ENCODE measurements around the gene PHLPP2. TPM values are rescaled to one million over a fixed set of nuclear protein-coding genes. Genes with fewer than 3 reads are reported as not detected.

PHLPP2 gene
- polyA plus RNA-seq, 2 donors = 0.51 to 0.59 TPM

- Histone ChIP-seq H3K4me3 (ENCODE audit: low read depth in 1 of 2, low read length in 2 of 2) (peak overlapping the region; percentile 78 to 79), H3K27ac (ENCODE audit: low read depth in 2 of 2, low read length in 1 of 2) (peak overlapping the region; percentile 85 to 87), H3K4me1 (ENCODE audit: control insufficient read depth in 2 of 2, insufficient read depth in 2 of 2, low read length in 1 of 2) (no peaks in the 10 kb centered on the region), H3K36me3 (ENCODE audit: control insufficient read depth in 2 of 2, insufficient read depth in 2 of 2, low read length in 1 of 2) (no peaks in the 10 kb centered on the region), H3K27me3 (ENCODE audit: control insufficient read depth in 1 of 2, insufficient read depth in 2 of 2, low read length in 2 of 2) (no peaks in the 10 kb centered on the region), H3K9me3 (ENCODE audit: control insufficient read depth in 2 of 2, insufficient read depth in 1 of 2, low read depth in 1 of 2, low read length in 1 of 2) (no peaks in the 10 kb centered on the region)
- WGBS, 2 donors = 0% methylated on average over 64 to 104 of the region's 104 CpGs
These were observed 773 bp downstream of the PHLPP2 start for GRCh38 chr16:71723537-71724319.

- 0 to 1% methylated on average over 51 to 59 of the region's 59 CpGs for WGBS, 2 donors
- Histone ChIP-seq H3K4me1 (ENCODE audit: control insufficient read depth in 2 of 2, insufficient read depth in 2 of 2, low read length in 1 of 2) (no peaks in the 10 kb centered on the region), H3K27ac (ENCODE audit: low read depth in 2 of 2, low read length in 1 of 2) (peak overlapping the region; percentile 85 to 87), H3K27me3 (ENCODE audit: control insufficient read depth in 1 of 2, insufficient read depth in 2 of 2, low read length in 2 of 2) (no peaks in the 10 kb centered on the region), H3K36me3 (ENCODE audit: control insufficient read depth in 2 of 2, insufficient read depth in 2 of 2, low read length in 1 of 2) (no peaks in the 10 kb centered on the region), H3K9me3 (ENCODE audit: control insufficient read depth in 2 of 2, insufficient read depth in 1 of 2, low read depth in 1 of 2, low read length in 1 of 2) (no peaks in the 10 kb centered on the region), H3K4me3 (ENCODE audit: low read depth in 1 of 2, low read length in 2 of 2) (peak overlapping the region; percentile 78 to 79)
These were observed 1.5 kb downstream of the PHLPP2 start for GRCh38 chr16:71722801-71723536.

GRCh38 chr16:71721066-71721740 is 3.3 kb downstream of the PHLPP2 start:
- Histone ChIP-seq H3K4me3 (ENCODE audit: low read depth in 1 of 2, low read length in 2 of 2) (no peak overlapping the region), H3K4me1 (ENCODE audit: control insufficient read depth in 2 of 2, insufficient read depth in 2 of 2, low read length in 1 of 2) (no peaks in the 10 kb centered on the region), H3K36me3 (ENCODE audit: control insufficient read depth in 2 of 2, insufficient read depth in 2 of 2, low read length in 1 of 2) (no peaks in the 10 kb centered on the region), H3K27ac (ENCODE audit: low read depth in 2 of 2, low read length in 1 of 2) (no peak overlapping the region), H3K27me3 (ENCODE audit: control insufficient read depth in 1 of 2, insufficient read depth in 2 of 2, low read length in 2 of 2) (no peaks in the 10 kb centered on the region), H3K9me3 (ENCODE audit: control insufficient read depth in 2 of 2, insufficient read depth in 1 of 2, low read depth in 1 of 2, low read length in 1 of 2) (no peaks in the 10 kb centered on the region)
- whole genome bisulfite sequencing, 2 donors = 71 to 75% methylated on average over 8 of the region's 8 CpGs

DNA sequence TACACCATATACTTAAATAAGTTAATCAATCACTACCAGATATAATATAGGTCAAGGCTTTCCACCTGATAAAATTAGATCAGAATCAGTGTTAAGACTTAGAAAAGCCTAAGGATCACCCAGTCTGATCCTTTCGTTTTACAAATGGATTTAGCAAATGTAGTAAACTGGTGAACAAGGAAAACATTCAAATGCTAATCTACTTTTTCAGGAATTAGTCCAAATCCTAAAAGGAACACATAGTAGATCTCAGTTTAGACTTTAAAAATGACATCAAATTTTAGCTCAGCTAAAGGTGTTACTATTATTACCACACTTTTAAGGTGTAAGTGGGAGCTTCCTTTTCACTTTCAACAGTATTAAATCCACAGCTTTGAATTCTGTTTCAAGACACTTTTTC is 12.0 kb downstream of the PHLPP2 start:
- H3K4me3 ChIP-seq (ENCODE audit: low read depth in 1 of 2, low read length in 2 of 2) = no peak overlapping the region
- WGBS, 2 donors = 65 to 83% methylated on average over 1 of the region's 1 CpG
- H3K27ac ChIP-seq (ENCODE audit: low read depth in 2 of 2, low read length in 1 of 2) = no peak overlapping the region
- no peaks in the 10 kb centered on the region for H3K9me3 ChIP-seq (ENCODE audit: control insufficient read depth in 2 of 2, insufficient read depth in 1 of 2, low read depth in 1 of 2, low read length in 1 of 2)
- no peaks in the 10 kb centered on the region for H3K4me1 ChIP-seq (ENCODE audit: control insufficient read depth in 2 of 2, insufficient read depth in 2 of 2, low read length in 1 of 2)
- H3K27me3 ChIP-seq (ENCODE audit: control insufficient read depth in 1 of 2, insufficient read depth in 2 of 2, low read length in 2 of 2) = no peaks in the 10 kb centered on the region
- no peaks in the 10 kb centered on the region for H3K36me3 ChIP-seq (ENCODE audit: control insufficient read depth in 2 of 2, insufficient read depth in 2 of 2, low read length in 1 of 2)

DNA sequence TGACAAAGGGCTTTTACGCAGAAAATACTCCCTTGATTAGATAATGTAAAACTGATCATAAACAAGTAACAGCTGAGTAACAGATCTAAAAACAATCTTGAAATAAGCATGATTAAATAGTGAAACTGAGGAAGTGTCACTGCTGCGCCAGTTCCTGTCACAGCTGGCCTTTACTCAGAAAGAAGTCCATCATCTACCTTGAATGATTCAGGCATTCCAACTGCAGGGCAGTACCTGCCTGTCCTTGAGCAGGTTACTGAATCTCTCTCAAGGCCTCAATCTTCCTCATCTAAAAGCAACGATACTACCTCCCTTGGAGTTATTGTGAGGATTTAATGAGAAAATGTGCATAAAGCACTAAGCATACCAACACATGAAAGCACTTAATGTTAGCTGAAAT is 12.7 kb downstream of the PHLPP2 start:
- no peak overlapping the region for H3K4me3 ChIP-seq (ENCODE audit: low read depth in 1 of 2, low read length in 2 of 2)
- H3K4me1 ChIP-seq (ENCODE audit: control insufficient read depth in 2 of 2, insufficient read depth in 2 of 2, low read length in 1 of 2) = no peaks in the 10 kb centered on the region
- no peak overlapping the region for H3K27ac ChIP-seq (ENCODE audit: low read depth in 2 of 2, low read length in 1 of 2)
- no peaks in the 10 kb centered on the region for H3K9me3 ChIP-seq (ENCODE audit: control insufficient read depth in 2 of 2, insufficient read depth in 1 of 2, low read depth in 1 of 2, low read length in 1 of 2)
- H3K27me3 ChIP-seq (ENCODE audit: control insufficient read depth in 1 of 2, insufficient read depth in 2 of 2, low read length in 2 of 2) = no peaks in the 10 kb centered on the region
- 74 to 80% methylated on average over 3 of the region's 3 CpGs for WGBS, 2 donors
- no peaks in the 10 kb centered on the region for H3K36me3 ChIP-seq (ENCODE audit: control insufficient read depth in 2 of 2, insufficient read depth in 2 of 2, low read length in 1 of 2)

- Histone ChIP-seq H3K36me3 (ENCODE audit: control insufficient read depth in 2 of 2, insufficient read depth in 2 of 2, low read length in 1 of 2) (no peaks in the 10 kb centered on the region), H3K9me3 (ENCODE audit: control insufficient read depth in 2 of 2, insufficient read depth in 1 of 2, low read depth in 1 of 2, low read length in 1 of 2) (no peaks in the 10 kb centered on the region), H3K4me1 (ENCODE audit: control insufficient read depth in 2 of 2, insufficient read depth in 2 of 2, low read length in 1 of 2) (no peaks in the 10 kb centered on the region), H3K4me3 (ENCODE audit: low read depth in 1 of 2, low read length in 2 of 2) (no peak overlapping the region), H3K27me3 (ENCODE audit: control insufficient read depth in 1 of 2, insufficient read depth in 2 of 2, low read length in 2 of 2) (no peaks in the 10 kb centered on the region), H3K27ac (ENCODE audit: low read depth in 2 of 2, low read length in 1 of 2) (no peak overlapping the region)
- WGBS, 2 donors = 39 to 49% methylated on average over 2 of the region's 2 CpGs
These were observed 15.2 kb downstream of the PHLPP2 start for GRCh38 chr16:71709229-71709781.

- no peaks in the 10 kb centered on the region for H3K4me1 ChIP-seq (ENCODE audit: control insufficient read depth in 2 of 2, insufficient read depth in 2 of 2, low read length in 1 of 2)
- no peak overlapping the region for H3K27ac ChIP-seq (ENCODE audit: low read depth in 2 of 2, low read length in 1 of 2)
- WGBS, 2 donors = 92 to 96% methylated on average over 2 of the region's 2 CpGs
- no peaks in the 10 kb centered on the region for H3K9me3 ChIP-seq (ENCODE audit: control insufficient read depth in 2 of 2, insufficient read depth in 1 of 2, low read depth in 1 of 2, low read length in 1 of 2)
- no peaks in the 10 kb centered on the region for H3K36me3 ChIP-seq (ENCODE audit: control insufficient read depth in 2 of 2, insufficient read depth in 2 of 2, low read length in 1 of 2)
- H3K4me3 ChIP-seq (ENCODE audit: low read depth in 1 of 2, low read length in 2 of 2) = no peak overlapping the region
- H3K27me3 ChIP-seq (ENCODE audit: control insufficient read depth in 1 of 2, insufficient read depth in 2 of 2, low read length in 2 of 2) = no peaks in the 10 kb centered on the region
These were observed 15.8 kb downstream of the PHLPP2 start for GRCh38 chr16:71708696-71709095.

GRCh38 chr16:71707199-71707598 is 17.3 kb downstream of the PHLPP2 start:
- WGBS, 2 donors = 93 to 98% methylated on average over 6 to 7 of the region's 7 CpGs
- Histone ChIP-seq H3K9me3 (ENCODE audit: control insufficient read depth in 2 of 2, insufficient read depth in 1 of 2, low read depth in 1 of 2, low read length in 1 of 2) (no peaks in the 10 kb centered on the region), H3K4me1 (ENCODE audit: control insufficient read depth in 2 of 2, insufficient read depth in 2 of 2, low read length in 1 of 2) (no peaks in the 10 kb centered on the region), H3K27me3 (ENCODE audit: control insufficient read depth in 1 of 2, insufficient read depth in 2 of 2, low read length in 2 of 2) (no peaks in the 10 kb centered on the region), H3K27ac (ENCODE audit: low read depth in 2 of 2, low read length in 1 of 2) (no peak overlapping the region), H3K36me3 (ENCODE audit: control insufficient read depth in 2 of 2, insufficient read depth in 2 of 2, low read length in 1 of 2) (no peaks in the 10 kb centered on the region), H3K4me3 (ENCODE audit: low read depth in 1 of 2, low read length in 2 of 2) (no peak overlapping the region)

GRCh38 chr16:71706046-71706445 is 18.5 kb downstream of the PHLPP2 start:
- Histone ChIP-seq H3K27me3 (ENCODE audit: control insufficient read depth in 1 of 2, insufficient read depth in 2 of 2, low read length in 2 of 2) (no peaks in the 10 kb centered on the region), H3K27ac (ENCODE audit: low read depth in 2 of 2, low read length in 1 of 2) (no peak overlapping the region), H3K4me3 (ENCODE audit: low read depth in 1 of 2, low read length in 2 of 2) (no peak overlapping the region), H3K36me3 (ENCODE audit: control insufficient read depth in 2 of 2, insufficient read depth in 2 of 2, low read length in 1 of 2) (no peaks in the 10 kb centered on the region), H3K4me1 (ENCODE audit: control insufficient read depth in 2 of 2, insufficient read depth in 2 of 2, low read length in 1 of 2) (no peaks in the 10 kb centered on the region), H3K9me3 (ENCODE audit: control insufficient read depth in 2 of 2, insufficient read depth in 1 of 2, low read depth in 1 of 2, low read length in 1 of 2) (no peaks in the 10 kb centered on the region)
- 91 to 96% methylated on average over 2 of the region's 2 CpGs for WGBS, 2 donors
